Fibroblast of the aortic adventitia (primary cell): ENCODE data around the gene CYS1. TPM values are rescaled to one million over a fixed set of nuclear protein-coding genes. Genes with fewer than 3 reads are reported as not detected.

Experiments used
- DNase-seq: peaks from one replicate; pipeline ENCODE4 v3.0.0-alpha.2; 2010; ENCODE audit warnings: low read depth
- H3K4me3 ChIP-seq: 2 replicates; pipeline ENCODE4 v1.5.1; 2011; ENCODE audit warnings: low read depth, mild to moderate bottlenecking, control low read depth, low read length, moderate library complexity
- total RNA-seq: library from RNA; depleted of rRNA; stranded (reverse); fragments of >200 nt; gene quantifications from 2 replicates; pipeline ENCODE4 v1.2.3, GENCODE V29; 2012; ENCODE audit warnings: low replicate concordance
- TF ChIP-seq, protein P1 (sequence below): IDR thresholded peaks from 2 replicates; pipeline ENCODE4 v1.5.1; 2011; ENCODE audit warnings: mild to moderate bottlenecking, low read length, control low read depth, inconsistent platforms; ENCODE audit not compliant: insufficient read depth

CYS1 gene, protein sequence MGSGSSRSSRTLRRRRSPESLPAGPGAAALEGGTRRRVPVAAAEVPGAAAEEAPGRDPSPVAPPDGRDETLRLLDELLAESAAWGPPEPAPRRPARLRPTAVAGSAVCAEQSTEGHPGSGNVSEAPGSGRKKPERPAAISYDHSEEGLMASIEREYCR
- 3.2 and 7.0 TPM in 2 replicates for total RNA-seq

DNA sequence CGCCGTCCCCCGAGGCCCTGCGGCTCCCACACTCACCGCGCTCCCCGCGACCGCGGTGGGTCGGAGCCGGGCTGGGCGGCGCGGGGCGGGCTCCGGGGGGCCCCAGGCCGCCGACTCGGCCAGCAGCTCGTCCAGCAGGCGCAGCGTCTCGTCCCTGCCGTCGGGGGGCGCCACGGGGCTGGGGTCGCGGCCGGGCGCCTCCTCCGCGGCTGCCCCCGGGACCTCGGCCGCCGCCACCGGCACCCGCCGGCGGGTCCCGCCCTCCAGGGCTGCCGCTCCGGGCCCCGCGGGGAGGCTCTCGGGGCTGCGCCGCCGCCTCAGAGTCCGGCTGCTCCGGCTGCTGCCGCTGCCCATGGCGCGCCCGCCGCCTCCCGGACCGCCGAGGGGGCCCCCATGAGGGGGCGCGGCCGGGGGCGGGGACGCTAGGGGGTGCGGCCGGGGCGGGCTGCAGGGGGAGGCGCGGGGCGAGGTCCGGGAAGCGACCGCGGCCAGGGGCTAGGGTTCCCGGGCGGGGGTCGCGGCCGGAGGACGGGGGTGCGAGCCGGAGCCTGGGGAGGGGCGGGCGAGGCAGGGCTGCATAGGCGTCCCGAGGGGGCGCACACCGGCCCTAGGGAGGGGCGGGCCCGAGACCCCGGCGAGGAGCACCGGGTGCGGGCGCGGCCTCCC is at the start of gene CYS1:
Gene CYS1 (minus strand): TSS at position 542 of the 666 bp plus-strand sequence. CDS start 188 bp downstream, at position 354.
- no peak for DNase-seq
- peak within 1 kb of the TSS; percentile 54 for H3K4me3 ChIP-seq
- TF ChIP-seq, protein P1, sequence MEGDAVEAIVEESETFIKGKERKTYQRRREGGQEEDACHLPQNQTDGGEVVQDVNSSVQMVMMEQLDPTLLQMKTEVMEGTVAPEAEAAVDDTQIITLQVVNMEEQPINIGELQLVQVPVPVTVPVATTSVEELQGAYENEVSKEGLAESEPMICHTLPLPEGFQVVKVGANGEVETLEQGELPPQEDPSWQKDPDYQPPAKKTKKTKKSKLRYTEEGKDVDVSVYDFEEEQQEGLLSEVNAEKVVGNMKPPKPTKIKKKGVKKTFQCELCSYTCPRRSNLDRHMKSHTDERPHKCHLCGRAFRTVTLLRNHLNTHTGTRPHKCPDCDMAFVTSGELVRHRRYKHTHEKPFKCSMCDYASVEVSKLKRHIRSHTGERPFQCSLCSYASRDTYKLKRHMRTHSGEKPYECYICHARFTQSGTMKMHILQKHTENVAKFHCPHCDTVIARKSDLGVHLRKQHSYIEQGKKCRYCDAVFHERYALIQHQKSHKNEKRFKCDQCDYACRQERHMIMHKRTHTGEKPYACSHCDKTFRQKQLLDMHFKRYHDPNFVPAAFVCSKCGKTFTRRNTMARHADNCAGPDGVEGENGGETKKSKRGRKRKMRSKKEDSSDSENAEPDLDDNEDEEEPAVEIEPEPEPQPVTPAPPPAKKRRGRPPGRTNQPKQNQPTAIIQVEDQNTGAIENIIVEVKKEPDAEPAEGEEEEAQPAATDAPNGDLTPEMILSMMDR: peak; percentile 15

- no peak overlapping the region for H3K4me3 ChIP-seq
These were observed 49.3 kb upstream of the CYS1 start for GRCh38 chr2:10129490-10129889.

GRCh38 chr2:10128420-10128819 is 48.2 kb upstream of the CYS1 start:
- DNase-seq: no peak
- no peak overlapping the region for H3K4me3 ChIP-seq
- TF ChIP-seq, protein P1: no peak

More at GRCh38 chr2:10129490-10129889, 49.3 kb upstream of the CYS1 start:
- TF ChIP-seq, protein P1: no peak
- no peak for DNase-seq

GRCh38 chr2:10126632-10127026 is 46.4 kb upstream of the CYS1 start:
- DNase-seq: peak; percentile 92
- TF ChIP-seq, protein P1: no peak
- no peak overlapping the region for H3K4me3 ChIP-seq

GRCh38 chr2:10125842-10126631 is 45.8 kb upstream of the CYS1 start:
- no peak for DNase-seq
- TF ChIP-seq, protein P1: no peak
- H3K4me3 ChIP-seq: no peak overlapping the region

DNA sequence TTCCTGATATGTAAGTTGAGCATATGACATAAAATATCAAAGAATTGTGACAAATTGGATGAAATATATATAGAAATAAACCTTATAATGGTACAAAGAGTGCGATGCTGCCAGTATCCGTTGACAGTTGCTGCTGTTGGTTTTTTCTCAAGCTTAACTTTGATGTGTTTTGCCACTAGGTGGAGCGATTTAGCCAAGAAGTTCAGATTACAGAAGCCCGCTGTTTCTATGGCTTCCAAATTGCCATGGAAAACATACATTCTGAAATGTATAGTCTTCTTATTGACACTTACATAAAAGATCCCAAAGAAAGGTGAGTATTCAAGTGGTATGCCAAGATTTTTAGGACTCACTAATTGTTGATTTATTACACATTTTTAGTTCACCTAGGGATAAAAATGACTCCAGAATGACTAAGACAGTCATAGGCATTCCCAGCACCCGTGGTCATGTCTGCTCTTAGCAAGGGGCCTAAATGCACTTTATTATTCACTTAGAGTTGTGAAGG is 44.4 kb upstream of the CYS1 start:
- no peak overlapping the region for H3K4me3 ChIP-seq
- peak; percentile 84 for DNase-seq
- TF ChIP-seq, protein P1: peak; percentile 54
